ENCODE data around the gene LARP4. TPM values are rescaled to one million over a fixed set of nuclear protein-coding genes. Genes with fewer than 3 reads are reported as not detected.

Gene LARP4
- total RNA-seq, 1 donor from 2014 or later = 63.8 TPM

GRCh38 chr12:50514526-50515276 is 114.0 kb downstream of the LARP4 start:
- Mint-ChIP-seq H3K27ac (ENCODE audit: unreplicated experiment) (no peak overlapping the region), H3K36me3 (ENCODE audit: low read depth, unreplicated experiment) (peaks cover 8% of the 10 kb centered on the region), H3K4me3 (ENCODE audit: unreplicated experiment) (no peak overlapping the region), H3K4me1 (ENCODE audit: low read depth, unreplicated experiment) (peaks cover 28% of the 10 kb centered on the region), H3K9me3 (ENCODE audit: unreplicated experiment) (no peaks in the 10 kb centered on the region), H3K27me3 (ENCODE audit: low read depth, unreplicated experiment) (no peaks in the 10 kb centered on the region)
- Histone ChIP-seq H3K36me3 (ENCODE audit: insufficient read depth, low read length) (no peaks in the 10 kb centered on the region), H3K4me1 (ENCODE audit: insufficient read depth, low read length) (peaks cover 11% of the 10 kb centered on the region), H4K20me1 (ENCODE audit: insufficient read depth, low read length) (peaks cover 81% of the 10 kb centered on the region), H3K4me2 (ENCODE audit: low read length) (no peak overlapping the region), H3K9me3 (ENCODE audit: insufficient read depth, low read depth, low read length) (no peaks in the 10 kb centered on the region), H3K9ac (ENCODE audit: low read length) (no peak overlapping the region), H3K4me3 (ENCODE audit: insufficient read depth, low read depth, low read length) (no peak overlapping the region), H2AFZ (ENCODE audit: low read depth, low read length) (no peak overlapping the region), H3K79me2 (ENCODE audit: insufficient read depth, low read length) (peaks cover 97% of the 10 kb centered on the region), H3K27me3 (ENCODE audit: insufficient read depth, low read length) (no peaks in the 10 kb centered on the region), H3K27ac (ENCODE audit: low read depth, low read length) (no peak overlapping the region)
- TF ChIP-seq EZH2 (IDR thresholded peaks at IDR 0.05; ENCODE audit: insufficient read depth, low read length) = no peak
- TF ChIP-seq, protein P1, sequence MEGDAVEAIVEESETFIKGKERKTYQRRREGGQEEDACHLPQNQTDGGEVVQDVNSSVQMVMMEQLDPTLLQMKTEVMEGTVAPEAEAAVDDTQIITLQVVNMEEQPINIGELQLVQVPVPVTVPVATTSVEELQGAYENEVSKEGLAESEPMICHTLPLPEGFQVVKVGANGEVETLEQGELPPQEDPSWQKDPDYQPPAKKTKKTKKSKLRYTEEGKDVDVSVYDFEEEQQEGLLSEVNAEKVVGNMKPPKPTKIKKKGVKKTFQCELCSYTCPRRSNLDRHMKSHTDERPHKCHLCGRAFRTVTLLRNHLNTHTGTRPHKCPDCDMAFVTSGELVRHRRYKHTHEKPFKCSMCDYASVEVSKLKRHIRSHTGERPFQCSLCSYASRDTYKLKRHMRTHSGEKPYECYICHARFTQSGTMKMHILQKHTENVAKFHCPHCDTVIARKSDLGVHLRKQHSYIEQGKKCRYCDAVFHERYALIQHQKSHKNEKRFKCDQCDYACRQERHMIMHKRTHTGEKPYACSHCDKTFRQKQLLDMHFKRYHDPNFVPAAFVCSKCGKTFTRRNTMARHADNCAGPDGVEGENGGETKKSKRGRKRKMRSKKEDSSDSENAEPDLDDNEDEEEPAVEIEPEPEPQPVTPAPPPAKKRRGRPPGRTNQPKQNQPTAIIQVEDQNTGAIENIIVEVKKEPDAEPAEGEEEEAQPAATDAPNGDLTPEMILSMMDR (IDR thresholded peaks at IDR 0.05; ENCODE audit: insufficient read depth, low read depth, low read length) = no peak
- DNase-seq (ENCODE audit: low read depth) (no peak), FAIRE-seq (no peak)

DNA sequence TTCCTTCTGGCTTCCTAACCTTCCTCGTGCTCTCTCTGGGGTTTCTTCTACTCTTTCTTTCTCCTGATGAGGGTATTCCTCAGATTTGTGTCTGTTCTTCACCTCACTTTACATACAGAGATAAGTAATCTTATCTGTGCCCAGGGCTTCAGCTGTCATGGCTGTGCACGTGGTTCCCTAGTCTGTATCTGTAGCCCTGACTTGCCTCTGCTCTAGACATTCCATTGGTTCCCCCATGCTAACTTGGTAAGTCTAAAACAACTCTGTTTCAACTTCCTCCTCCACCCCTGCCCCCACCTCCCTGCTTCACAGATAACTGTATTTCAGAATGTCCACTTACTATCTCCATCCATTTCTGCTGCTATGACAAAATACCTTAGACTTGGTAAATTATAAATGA is 114.9 kb downstream of the LARP4 start:
- DNase-seq (ENCODE audit: low read depth) = no peak
- Histone ChIP-seq H3K27ac (ENCODE audit: low read depth, low read length) (no peak overlapping the region), H3K9me3 (ENCODE audit: insufficient read depth, low read depth, low read length) (no peaks in the 10 kb centered on the region), H3K4me3 (ENCODE audit: insufficient read depth, low read depth, low read length) (no peak overlapping the region), H3K36me3 (ENCODE audit: insufficient read depth, low read length) (no peaks in the 10 kb centered on the region), H4K20me1 (ENCODE audit: insufficient read depth, low read length) (peaks cover 78% of the 10 kb centered on the region), H3K27me3 (ENCODE audit: insufficient read depth, low read length) (no peaks in the 10 kb centered on the region), H3K79me2 (ENCODE audit: insufficient read depth, low read length) (peaks cover 96% of the 10 kb centered on the region), H3K4me1 (ENCODE audit: insufficient read depth, low read length) (peaks cover 11% of the 10 kb centered on the region), H3K4me2 (ENCODE audit: low read length) (no peak overlapping the region), H2AFZ (ENCODE audit: low read depth, low read length) (no peak overlapping the region), H3K9ac (ENCODE audit: low read length) (no peak overlapping the region)
- H3K9me3 Mint-ChIP-seq (ENCODE audit: unreplicated experiment) = no peaks in the 10 kb centered on the region
- no peak for TF ChIP-seq EZH2 (IDR thresholded peaks at IDR 0.05; ENCODE audit: insufficient read depth, low read length)
- TF ChIP-seq, protein P1 (IDR thresholded peaks at IDR 0.05; ENCODE audit: insufficient read depth, low read depth, low read length) = no peak
- H3K4me3 Mint-ChIP-seq (ENCODE audit: unreplicated experiment) = peak overlapping the region; percentile 24
- peak overlapping the region; percentile 84 for H3K27ac Mint-ChIP-seq (ENCODE audit: unreplicated experiment)
- H3K36me3 Mint-ChIP-seq (ENCODE audit: low read depth, unreplicated experiment) = peaks cover 8% of the 10 kb centered on the region
- no peak for FAIRE-seq
- H3K4me1 Mint-ChIP-seq (ENCODE audit: low read depth, unreplicated experiment) = peaks cover 20% of the 10 kb centered on the region
- H3K27me3 Mint-ChIP-seq (ENCODE audit: low read depth, unreplicated experiment) = no peaks in the 10 kb centered on the region

GRCh38 chr12:50517421-50518048 is 116.8 kb downstream of the LARP4 start:
- H3K4me2 ChIP-seq (ENCODE audit: low read length) = peak overlapping the region; percentile 61
- TF ChIP-seq, protein P1 (IDR thresholded peaks at IDR 0.05; ENCODE audit: insufficient read depth, low read depth, low read length) = no peak
- TF ChIP-seq EZH2 (IDR thresholded peaks at IDR 0.05; ENCODE audit: insufficient read depth, low read length) = no peak
- H3K27me3 ChIP-seq (ENCODE audit: insufficient read depth, low read length) = no peaks in the 10 kb centered on the region
- H3K4me3 ChIP-seq (ENCODE audit: insufficient read depth, low read depth, low read length) = peak overlapping the region; percentile 32
- Mint-ChIP-seq H3K27me3 (ENCODE audit: low read depth, unreplicated experiment) (no peaks in the 10 kb centered on the region), H3K36me3 (ENCODE audit: low read depth, unreplicated experiment) (peaks cover 8% of the 10 kb centered on the region), H3K27ac (ENCODE audit: unreplicated experiment) (no peak overlapping the region), H3K4me3 (ENCODE audit: unreplicated experiment) (no peak overlapping the region), H3K9me3 (ENCODE audit: unreplicated experiment) (no peaks in the 10 kb centered on the region), H3K4me1 (ENCODE audit: low read depth, unreplicated experiment) (peaks cover 20% of the 10 kb centered on the region)
- H2AFZ ChIP-seq (ENCODE audit: low read depth, low read length) = no peak overlapping the region
- peak overlapping the region; percentile 43 for H3K27ac ChIP-seq (ENCODE audit: low read depth, low read length)
- no peaks in the 10 kb centered on the region for H3K36me3 ChIP-seq (ENCODE audit: insufficient read depth, low read length)
- H3K9ac ChIP-seq (ENCODE audit: low read length) = peak overlapping the region; percentile 46
- H3K9me3 ChIP-seq (ENCODE audit: insufficient read depth, low read depth, low read length) = no peaks in the 10 kb centered on the region
- peaks cover 74% of the 10 kb centered on the region for H4K20me1 ChIP-seq (ENCODE audit: insufficient read depth, low read length)
- no peak for FAIRE-seq
- H3K79me2 ChIP-seq (ENCODE audit: insufficient read depth, low read length) = peaks cover 92% of the 10 kb centered on the region
- peak; percentile 65 for DNase-seq (ENCODE audit: low read depth)
- H3K4me1 ChIP-seq (ENCODE audit: insufficient read depth, low read length) = peaks cover 11% of the 10 kb centered on the region

Measured in astrocyte (in vitro differentiated cells and primary cell).